Brain microvascular endothelial cell (primary cell): Measurements from ENCODE around the gene DDRGK1.

Source experiments
- DNase-seq: peaks from one replicate; pipeline ENCODE4 v3.0.0-alpha.2; 2020
- H3K27ac ChIP-seq: fragments of 250-450 bp; sonication (Bioruptor Pico); 2 replicates; pipeline ENCODE4 v1.5.1; 2020; ENCODE audit warnings: mild to moderate bottlenecking, moderate library complexity
- H3K27me3 ChIP-seq: fragments of 250-450 bp; sonication (Bioruptor Pico); replicated peaks from 2 replicates; pipeline ENCODE4 v1.5.1; 2020; ENCODE audit warnings: mild to moderate bottlenecking
- H3K36me3 ChIP-seq: fragments of 250-450 bp; sonication (Bioruptor Pico); replicated peaks from 2 replicates; pipeline ENCODE4 v1.5.1; 2020; ENCODE audit warnings: mild to moderate bottlenecking
- H3K4me3 ChIP-seq: 2 replicates; pipeline ENCODE4 v1.5.1; 2011; ENCODE audit warnings: low read depth, mild to moderate bottlenecking, control low read depth, low read length, moderate library complexity
- in situ Hi-C: cut with HindIII; loops from 2 replicates; pipeline ENCODE4 v1.10.0; 2017; ENCODE audit warnings: low sequenced_read_pairs, low pct_ligation_motif_present
- TF ChIP-seq, protein P1 (sequence below): IDR thresholded peaks from 2 replicates; pipeline ENCODE4 v1.5.1; 2011; ENCODE audit warnings: low read depth, mild to moderate bottlenecking, moderate library complexity, low read length, control low read depth, inconsistent platforms; ENCODE audit errors: missing control alignments

Gene DDRGK1

DNA sequence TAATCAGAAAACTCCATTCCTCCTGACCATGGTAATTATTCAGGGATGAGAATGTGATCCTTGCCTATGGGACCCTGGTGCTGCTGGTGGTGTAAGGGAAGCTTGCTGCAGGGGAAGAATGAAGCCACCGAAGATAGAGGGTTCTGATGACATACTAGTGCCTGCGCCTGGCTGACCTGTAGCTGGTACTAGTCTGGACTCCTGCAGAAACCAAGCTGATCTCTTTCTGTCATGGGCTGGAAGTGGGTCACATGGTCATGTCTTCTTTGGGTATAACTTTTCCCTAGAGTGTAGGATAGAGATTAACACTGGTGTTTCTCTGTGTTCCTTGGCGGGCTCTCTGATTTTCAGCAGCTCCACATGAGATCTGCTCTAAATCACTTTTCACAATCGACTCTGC, 43.2 kb upstream of the DDRGK1 start:
- DNase-seq: no peak
- Histone ChIP-seq H3K27me3 (no peaks in the 10 kb centered on the region), H3K4me3 (no peak overlapping the region), H3K36me3 (peaks cover 4% of the 10 kb centered on the region), H3K27ac (no peak overlapping the region)
- TF ChIP-seq, protein P1, sequence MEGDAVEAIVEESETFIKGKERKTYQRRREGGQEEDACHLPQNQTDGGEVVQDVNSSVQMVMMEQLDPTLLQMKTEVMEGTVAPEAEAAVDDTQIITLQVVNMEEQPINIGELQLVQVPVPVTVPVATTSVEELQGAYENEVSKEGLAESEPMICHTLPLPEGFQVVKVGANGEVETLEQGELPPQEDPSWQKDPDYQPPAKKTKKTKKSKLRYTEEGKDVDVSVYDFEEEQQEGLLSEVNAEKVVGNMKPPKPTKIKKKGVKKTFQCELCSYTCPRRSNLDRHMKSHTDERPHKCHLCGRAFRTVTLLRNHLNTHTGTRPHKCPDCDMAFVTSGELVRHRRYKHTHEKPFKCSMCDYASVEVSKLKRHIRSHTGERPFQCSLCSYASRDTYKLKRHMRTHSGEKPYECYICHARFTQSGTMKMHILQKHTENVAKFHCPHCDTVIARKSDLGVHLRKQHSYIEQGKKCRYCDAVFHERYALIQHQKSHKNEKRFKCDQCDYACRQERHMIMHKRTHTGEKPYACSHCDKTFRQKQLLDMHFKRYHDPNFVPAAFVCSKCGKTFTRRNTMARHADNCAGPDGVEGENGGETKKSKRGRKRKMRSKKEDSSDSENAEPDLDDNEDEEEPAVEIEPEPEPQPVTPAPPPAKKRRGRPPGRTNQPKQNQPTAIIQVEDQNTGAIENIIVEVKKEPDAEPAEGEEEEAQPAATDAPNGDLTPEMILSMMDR: no peak
- in situ Hi-C loops: no loop called here

GRCh38 chr20:3246682-3247081, 42.2 kb upstream of the DDRGK1 start:
- H3K27me3 ChIP-seq: no peaks in the 10 kb centered on the region

GRCh38 chr20:3245711-3246110, 41.2 kb upstream of the DDRGK1 start:
- H3K27me3 ChIP-seq: no peaks in the 10 kb centered on the region
- no peaks in the 10 kb centered on the region for H3K36me3 ChIP-seq
- no peak overlapping the region for H3K27ac ChIP-seq
- DNase-seq: no peak
- in situ Hi-C loops: no loop called here
- no peak overlapping the region for H3K4me3 ChIP-seq
- TF ChIP-seq, protein P1: no peak

More at GRCh38 chr20:3246682-3247081, 42.2 kb upstream of the DDRGK1 start:
- Histone ChIP-seq H3K36me3 (no peaks in the 10 kb centered on the region), H3K27ac (no peak overlapping the region), H3K4me3 (no peak overlapping the region)
- TF ChIP-seq, protein P1: no peak
- in situ Hi-C loops: no loop called here
- DNase-seq: no peak

- in situ Hi-C loops: no loop called here
- H3K27me3 ChIP-seq: peaks cover under 1% of the 10 kb centered on the region
- H3K27ac ChIP-seq: no peak overlapping the region
Observed at GRCh38 chr20:3245156-3245555, 40.7 kb upstream of the DDRGK1 start.

GRCh38 chr20:3244613-3245012, 40.1 kb upstream of the DDRGK1 start:
- Histone ChIP-seq H3K4me3 (no peak overlapping the region), H3K27me3 (peaks cover 2% of the 10 kb centered on the region), H3K27ac (no peak overlapping the region), H3K36me3 (no peaks in the 10 kb centered on the region)
- DNase-seq: no peak
- in situ Hi-C loops: no loop called here
- TF ChIP-seq, protein P1: no peak

More at GRCh38 chr20:3245156-3245555, 40.7 kb upstream of the DDRGK1 start:
- TF ChIP-seq, protein P1: no peak
- DNase-seq: no peak
- H3K4me3 ChIP-seq: no peak overlapping the region
- no peaks in the 10 kb centered on the region for H3K36me3 ChIP-seq

DNA sequence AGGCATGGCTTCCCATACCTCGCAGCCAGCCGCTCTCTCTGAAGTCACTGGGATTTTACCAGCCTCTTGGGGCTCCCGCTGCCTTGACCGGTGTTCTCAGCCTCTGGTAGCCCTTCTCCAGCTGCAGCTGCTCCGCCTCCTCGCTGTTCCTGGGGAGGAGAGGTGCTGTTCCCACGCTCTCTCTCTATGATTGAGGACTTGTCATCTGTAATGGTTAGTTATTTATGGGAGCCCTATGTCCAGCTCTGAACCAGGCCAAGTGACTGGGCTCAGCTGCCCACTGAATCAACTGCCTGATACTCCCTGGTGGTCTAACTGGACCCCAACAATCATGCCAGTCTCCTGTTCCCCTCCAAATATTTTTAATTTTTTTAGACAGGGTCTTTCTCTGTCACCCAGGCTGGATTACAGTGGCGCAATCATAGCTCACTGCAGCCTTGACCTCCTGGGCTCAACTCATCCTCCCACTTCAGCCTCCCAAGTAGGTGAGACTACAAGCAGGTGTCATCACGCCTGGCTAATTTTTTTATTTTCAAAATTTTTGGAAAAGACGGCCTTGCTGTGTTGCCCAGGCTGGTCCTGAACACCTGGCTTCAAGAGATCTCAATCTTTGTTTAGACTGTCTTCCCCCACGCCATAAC, 39.4 kb upstream of the DDRGK1 start:
- Histone ChIP-seq H3K4me3 (no peak overlapping the region), H3K27me3 (peaks cover 3% of the 10 kb centered on the region)
- in situ Hi-C loops: no loop called here

More for the DNA sequence above, 39.4 kb upstream of the DDRGK1 start:
- TF ChIP-seq, protein P1: no peak
- Histone ChIP-seq H3K36me3 (no peaks in the 10 kb centered on the region), H3K27ac (no peak overlapping the region)
- no peak for DNase-seq
